ENCODE data around the gene GOLGB1.
"Not testable (repeated sequence)": the region's sequence is repeated elsewhere in the genome, so short reads cannot be mapped to it uniquely, and the experiment has no call there.

The GOLGB1 gene

GRCh38 chr3:121743106-121743505, 6.4 kb downstream of the GOLGB1 start:
- not testable (repeated sequence) for DNase-seq

GRCh38 chr3:121740896-121741295, 8.6 kb downstream of the GOLGB1 start:
- no peak for DNase-seq

- no peak for DNase-seq
These were observed 9.6 kb downstream of the GOLGB1 start for GRCh38 chr3:121739902-121740301.

- DNase-seq: no peak
These were observed 11.9 kb downstream of the GOLGB1 start for GRCh38 chr3:121737644-121738043.

- no peak for DNase-seq
These were observed 13.4 kb downstream of the GOLGB1 start for GRCh38 chr3:121736112-121736511.

- no peak for DNase-seq
These were observed 14.4 kb downstream of the GOLGB1 start for GRCh38 chr3:121735047-121735696.

GRCh38 chr3:121730940-121731687, 18.4 kb downstream of the GOLGB1 start:
- no peak for DNase-seq

GRCh38 chr3:121724130-121724529, 25.4 kb downstream of the GOLGB1 start:
- no peak for DNase-seq

GRCh38 chr3:121723485-121723884, 26.1 kb downstream of the GOLGB1 start:
- no peak for DNase-seq

GRCh38 chr3:121722411-121722810, 27.1 kb downstream of the GOLGB1 start:
- no peak for DNase-seq

GRCh38 chr3:121720163-121720562, 29.4 kb downstream of the GOLGB1 start:
- no peak for DNase-seq

GRCh38 chr3:121719423-121719822, 30.1 kb downstream of the GOLGB1 start:
- DNase-seq: no peak

GRCh38 chr3:121718205-121718846, 31.2 kb downstream of the GOLGB1 start:
- DNase-seq: no peak

GRCh38 chr3:121710347-121710746, 39.2 kb downstream of the GOLGB1 start:
- DNase-seq: no peak

GRCh38 chr3:121707531-121708273, 41.8 kb downstream of the GOLGB1 start:
- DNase-seq: no peak

GRCh38 chr3:121705541-121705940, 44.0 kb downstream of the GOLGB1 start:
- no peak for DNase-seq

- no peak for DNase-seq
These were observed 45.6 kb downstream of the GOLGB1 start for GRCh38 chr3:121703973-121704372.

- no peak for DNase-seq
These were observed 50.6 kb downstream of the GOLGB1 start for GRCh38 chr3:121698901-121699300.

GRCh38 chr3:121698476-121698875, 51.1 kb downstream of the GOLGB1 start:
- no peak for DNase-seq

GRCh38 chr3:121696186-121696585, 53.4 kb downstream of the GOLGB1 start:
- DNase-seq: no peak

GRCh38 chr3:121692010-121692699, 57.4 kb downstream of the GOLGB1 start:
- no peak for DNase-seq

- DNase-seq: no peak
These were observed 58.6 kb downstream of the GOLGB1 start for GRCh38 chr3:121690777-121691405.

Data from stimulated activated CD4-positive, alpha-beta T cell treated with anti-CD3 and anti-CD28 coated beads, Interleukin-4, amount 100 ng/mL, for 24 hours (primary cell).